ENCODE measurements around the gene TOP1.

DNA sequence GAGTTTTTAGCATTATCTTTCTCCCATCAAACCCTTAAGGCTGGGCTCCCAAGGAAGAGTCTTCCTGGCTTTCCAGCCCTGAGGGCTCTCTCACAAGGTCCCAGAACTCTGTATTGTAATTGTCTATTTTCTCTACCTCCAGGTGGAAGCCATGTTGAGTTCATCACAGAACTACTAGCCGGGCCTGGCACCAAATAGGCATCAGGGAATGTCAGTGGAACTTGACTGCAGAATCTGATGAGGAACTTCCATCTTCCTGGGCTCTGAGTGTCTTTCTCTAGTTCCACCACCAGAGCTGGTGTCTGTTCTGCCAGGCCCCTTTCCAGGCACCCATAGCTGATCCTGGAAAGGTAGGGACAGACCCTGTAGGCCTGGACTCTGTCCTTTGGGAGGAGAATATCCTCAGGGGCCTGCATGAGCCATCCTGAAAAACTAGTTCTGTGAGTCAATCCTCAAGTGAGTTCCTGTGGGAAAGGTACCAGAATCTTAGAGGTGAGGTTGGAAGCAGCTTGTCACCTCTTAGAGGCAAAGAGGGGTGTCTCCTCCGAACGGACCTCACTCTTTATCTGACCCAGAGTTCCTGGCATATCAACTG is 11.1 kb upstream of the TOP1 start:
- TF ChIP-seq, protein P1, sequence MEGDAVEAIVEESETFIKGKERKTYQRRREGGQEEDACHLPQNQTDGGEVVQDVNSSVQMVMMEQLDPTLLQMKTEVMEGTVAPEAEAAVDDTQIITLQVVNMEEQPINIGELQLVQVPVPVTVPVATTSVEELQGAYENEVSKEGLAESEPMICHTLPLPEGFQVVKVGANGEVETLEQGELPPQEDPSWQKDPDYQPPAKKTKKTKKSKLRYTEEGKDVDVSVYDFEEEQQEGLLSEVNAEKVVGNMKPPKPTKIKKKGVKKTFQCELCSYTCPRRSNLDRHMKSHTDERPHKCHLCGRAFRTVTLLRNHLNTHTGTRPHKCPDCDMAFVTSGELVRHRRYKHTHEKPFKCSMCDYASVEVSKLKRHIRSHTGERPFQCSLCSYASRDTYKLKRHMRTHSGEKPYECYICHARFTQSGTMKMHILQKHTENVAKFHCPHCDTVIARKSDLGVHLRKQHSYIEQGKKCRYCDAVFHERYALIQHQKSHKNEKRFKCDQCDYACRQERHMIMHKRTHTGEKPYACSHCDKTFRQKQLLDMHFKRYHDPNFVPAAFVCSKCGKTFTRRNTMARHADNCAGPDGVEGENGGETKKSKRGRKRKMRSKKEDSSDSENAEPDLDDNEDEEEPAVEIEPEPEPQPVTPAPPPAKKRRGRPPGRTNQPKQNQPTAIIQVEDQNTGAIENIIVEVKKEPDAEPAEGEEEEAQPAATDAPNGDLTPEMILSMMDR (conservative IDR thresholded peaks at IDR 0.05; ENCODE audit: low read depth, low read length) = no peak
- TF ChIP-seq MAZ (IDR thresholded peaks at IDR 0.05; ENCODE audit: borderline replicate concordance, low read depth, low read length) (no peak), RAD21 (IDR thresholded peaks at IDR 0.05; ENCODE audit: low read length) (no peak), CEBPB (IDR thresholded peaks at IDR 0.05; ENCODE audit: low read depth, low read length) (no peak)
